ENCODE results near the gene NCAPD2. TPM values are rescaled to one million over a fixed set of nuclear protein-coding genes. Genes with fewer than 3 reads are reported as not detected.

NCAPD2 gene
- total and polyA plus RNA-seq, 2 donors (not counting 3 experiments of a cell fraction or from before 2014, with no cell fraction given) = 41.8 to 90.1 TPM

DNA sequence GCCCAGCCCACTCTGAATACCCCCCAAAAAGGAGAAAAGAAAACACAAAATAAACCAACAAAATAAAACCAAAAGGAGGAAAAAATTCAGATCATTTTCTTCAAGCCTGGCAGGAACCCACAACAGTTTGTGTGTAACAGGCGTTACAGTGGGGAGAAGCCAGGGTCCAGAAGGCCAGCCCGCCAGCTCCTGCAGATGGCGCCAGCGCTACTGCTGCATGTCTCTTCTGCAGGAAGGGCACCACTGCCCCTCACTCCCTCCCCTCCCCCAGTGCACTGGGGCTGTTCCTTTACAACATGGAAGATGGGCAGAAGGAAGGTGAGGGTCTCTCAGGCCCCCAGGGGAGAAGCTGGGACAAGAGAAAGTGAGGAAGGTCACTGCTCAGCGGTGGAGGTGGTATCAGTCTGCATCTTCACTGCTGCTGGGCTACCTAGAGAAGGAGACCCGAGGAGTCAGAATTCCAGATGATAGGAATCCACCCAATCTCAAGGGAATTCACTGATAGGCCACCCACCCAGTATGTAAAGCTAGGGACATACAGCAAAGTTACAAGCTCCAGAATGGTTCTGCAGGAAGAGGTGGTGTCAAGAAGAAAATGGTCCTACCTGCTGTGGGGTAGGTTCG lies 76.5 kb downstream of the NCAPD2 start:
- Histone ChIP-seq H3K27ac (ENCODE audit: insufficient read depth, low read depth, low read length) (no peak overlapping the region), H3K4me2 (ENCODE audit: insufficient read depth, low read length) (no peak overlapping the region), H3K9ac (replicated peaks; ENCODE audit: extremely low read depth, insufficient read depth, low read length) (no peak overlapping the region), H3K79me2 (ENCODE audit: control insufficient read depth, insufficient read depth, low read length) (peaks cover 25% of the 10 kb centered on the region), H3K4me1 (ENCODE audit: control insufficient read depth, extremely low read depth, insufficient read depth, low read length) (peaks cover 7% of the 10 kb centered on the region), H3K9me1 (replicated peaks; ENCODE audit: control insufficient read depth, extremely low read depth, insufficient read depth, low read length) (no peaks in the 10 kb centered on the region), H3K9me3 (replicated peaks; ENCODE audit: control insufficient read depth, insufficient read depth, low read length) (no peaks in the 10 kb centered on the region), H3K4me3 (replicated peaks in 1 of 3; ENCODE audit: insufficient read depth in 1 of 3, low read depth in 1 of 3, low read length in 3 of 3) (no peak overlapping the region), H4K20me1 (replicated peaks; ENCODE audit: control insufficient read depth, extremely low read depth, insufficient read depth, low read length) (no peaks in the 10 kb centered on the region), H3K27me3 (ENCODE audit: control insufficient read depth in 2 of 2, insufficient read depth in 2 of 2, low read length in 2 of 2) (no peaks in the 10 kb centered on the region), H2AFZ (ENCODE audit: low read depth, low read length) (no peak overlapping the region), H3K36me3 (ENCODE audit: control insufficient read depth in 2 of 2, extremely low read depth in 1 of 2, insufficient read depth in 2 of 2, low read length in 2 of 2) (peaks cover 10 to 34% of the 10 kb centered on the region in 2 experiments)
- peak; percentile 39 for DNase-seq (ENCODE audit: low read depth, low spot score)
- dilution Hi-C loops (cut with MboI; ENCODE audit: extremely low pct_ligation_motif_present, low sequenced_read_pairs) (no loop called here), intact Hi-C loops (cut with micrococcal nuclease) (no loop called here)
- BruUV-seq (replicated peaks) = TSS peak; percentile 73
- POLR2A ChIA-PET = no interaction called here
- no peak for FAIRE-seq
- TF ChIP-seq, protein P1, sequence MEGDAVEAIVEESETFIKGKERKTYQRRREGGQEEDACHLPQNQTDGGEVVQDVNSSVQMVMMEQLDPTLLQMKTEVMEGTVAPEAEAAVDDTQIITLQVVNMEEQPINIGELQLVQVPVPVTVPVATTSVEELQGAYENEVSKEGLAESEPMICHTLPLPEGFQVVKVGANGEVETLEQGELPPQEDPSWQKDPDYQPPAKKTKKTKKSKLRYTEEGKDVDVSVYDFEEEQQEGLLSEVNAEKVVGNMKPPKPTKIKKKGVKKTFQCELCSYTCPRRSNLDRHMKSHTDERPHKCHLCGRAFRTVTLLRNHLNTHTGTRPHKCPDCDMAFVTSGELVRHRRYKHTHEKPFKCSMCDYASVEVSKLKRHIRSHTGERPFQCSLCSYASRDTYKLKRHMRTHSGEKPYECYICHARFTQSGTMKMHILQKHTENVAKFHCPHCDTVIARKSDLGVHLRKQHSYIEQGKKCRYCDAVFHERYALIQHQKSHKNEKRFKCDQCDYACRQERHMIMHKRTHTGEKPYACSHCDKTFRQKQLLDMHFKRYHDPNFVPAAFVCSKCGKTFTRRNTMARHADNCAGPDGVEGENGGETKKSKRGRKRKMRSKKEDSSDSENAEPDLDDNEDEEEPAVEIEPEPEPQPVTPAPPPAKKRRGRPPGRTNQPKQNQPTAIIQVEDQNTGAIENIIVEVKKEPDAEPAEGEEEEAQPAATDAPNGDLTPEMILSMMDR (IDR thresholded peaks at IDR 0.05; ENCODE audit: extremely low read depth in 1 of 2, insufficient read depth in 1 of 2, low read depth in 1 of 2, low read length in 2 of 2) = peak; percentile 30 to 61
- no peak for TF ChIP-seq FOS (IDR thresholded peaks at IDR 0.05; ENCODE audit: borderline replicate concordance, insufficient read depth, low read length)
- CTCF ChIA-PET = interaction anchor here (0.7 to 1.8 kb wide), 9 partner anchors 10 to 128 kb away, joined by 3 to 7 read pairs (median 4); no protein-coding TSS in a partner anchor

DNA sequence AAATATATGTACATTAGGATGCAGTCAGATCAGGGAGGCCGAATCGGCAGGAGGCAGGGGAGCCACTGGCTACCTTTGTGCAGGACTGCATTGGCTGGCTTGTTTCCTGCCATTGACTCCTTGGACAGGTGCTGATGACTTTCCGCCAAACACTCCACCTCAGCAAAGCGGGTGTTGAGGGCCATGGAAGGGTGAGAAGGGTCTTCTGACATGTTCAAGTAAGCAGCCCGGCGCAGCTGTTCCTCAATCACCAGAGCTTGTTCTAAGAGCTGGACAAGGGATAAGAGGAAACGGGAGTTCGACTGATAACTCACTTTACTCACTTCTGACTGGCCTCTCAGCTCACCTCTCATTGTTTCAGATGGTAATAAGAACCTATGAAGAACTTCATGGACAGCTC lies 79.1 kb downstream of the NCAPD2 start:
- no peaks in the 10 kb centered on the region for H3K4me1 ChIP-seq (ENCODE audit: control insufficient read depth, extremely low read depth, insufficient read depth, low read length)
- no peak overlapping the region for H3K4me2 ChIP-seq (ENCODE audit: insufficient read depth, low read length)
- H3K9ac ChIP-seq (replicated peaks; ENCODE audit: extremely low read depth, insufficient read depth, low read length) = no peak overlapping the region
- TF ChIP-seq POLR2AphosphoS5 (IDR thresholded peaks at IDR 0.05; ENCODE audit: insufficient read depth, low read depth, low read length) (no peak), EZH2 (IDR thresholded peaks at IDR 0.05; ENCODE audit: borderline replicate concordance, low read depth, low read length, severe bottlenecking) (no peak), JUN (IDR thresholded peaks at IDR 0.05; ENCODE audit: borderline replicate concordance, insufficient read depth, insufficient read length, low read depth) (no peak), POLR2A (IDR thresholded peaks at IDR 0.05; ENCODE audit: low read depth, low read length) (no peak), GATA2 (IDR thresholded peaks at IDR 0.05; ENCODE audit: insufficient read depth, insufficient read length, low read depth, low read length) (no peak), MYC (IDR thresholded peaks at IDR 0.05; ENCODE audit: low read depth, low read length) (no peak)
- TF ChIP-seq, protein P2, sequence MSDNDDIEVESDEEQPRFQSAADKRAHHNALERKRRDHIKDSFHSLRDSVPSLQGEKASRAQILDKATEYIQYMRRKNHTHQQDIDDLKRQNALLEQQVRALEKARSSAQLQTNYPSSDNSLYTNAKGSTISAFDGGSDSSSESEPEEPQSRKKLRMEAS (IDR thresholded peaks at IDR 0.05; ENCODE audit: insufficient read depth, insufficient read length) = no peak
- TF ChIP-seq, protein P1 (IDR thresholded peaks at IDR 0.05; ENCODE audit: extremely low read depth in 1 of 2, insufficient read depth in 1 of 2, low read depth in 1 of 2, low read length in 2 of 2) = no peak
- FAIRE-seq (no peak), DNase-seq (ENCODE audit: low read depth, low spot score) (no peak)
- H4K20me1 ChIP-seq (replicated peaks; ENCODE audit: control insufficient read depth, extremely low read depth, insufficient read depth, low read length) = no peaks in the 10 kb centered on the region
- no peak overlapping the region for H3K27ac ChIP-seq (ENCODE audit: insufficient read depth, low read depth, low read length)
- H3K36me3 ChIP-seq (ENCODE audit: control insufficient read depth in 2 of 2, extremely low read depth in 1 of 2, insufficient read depth in 2 of 2, low read length in 2 of 2) = peaks cover 19 to 43% of the 10 kb centered on the region in 2 experiments
- dilution Hi-C loops (cut with MboI; ENCODE audit: extremely low pct_ligation_motif_present, low sequenced_read_pairs) (no loop called here), intact Hi-C loops (cut with micrococcal nuclease) (no loop called here)
- ChIA-PET POLR2A (no interaction called here), CTCF (interaction anchor here (1.3 kb wide), 1 partner anchor 9 kb away, joined by 3 read pairs; no protein-coding TSS in a partner anchor)
- H3K79me2 ChIP-seq (ENCODE audit: control insufficient read depth, insufficient read depth, low read length) = peaks cover under 1% of the 10 kb centered on the region
- no peaks in the 10 kb centered on the region for H3K27me3 ChIP-seq (ENCODE audit: control insufficient read depth in 2 of 2, insufficient read depth in 2 of 2, low read length in 2 of 2)
- no peak overlapping the region for H2AFZ ChIP-seq (ENCODE audit: low read depth, low read length)
- BruUV-seq (replicated peaks) = no TSS peak
- no peaks in the 10 kb centered on the region for H3K9me1 ChIP-seq (replicated peaks; ENCODE audit: control insufficient read depth, extremely low read depth, insufficient read depth, low read length)
- H3K4me3 ChIP-seq (replicated peaks in 1 of 3; ENCODE audit: insufficient read depth in 1 of 3, low read depth in 1 of 3, low read length in 3 of 3) = no peak overlapping the region
- no peaks in the 10 kb centered on the region for H3K9me3 ChIP-seq (replicated peaks; ENCODE audit: control insufficient read depth, insufficient read depth, low read length)

Measured in endothelial cell of umbilical vein (primary cell).